Mesodermal cell (in vitro differentiated cells): Measurements from ENCODE around the gene TSTD2.

ENCODE experiments used
- H3K27ac ChIP-seq: 2 replicates; pipeline ENCODE4 v1.7.0; 2013; ENCODE audit warnings: mild to moderate bottlenecking, low read depth, low read length, moderate library complexity; ENCODE audit not compliant: severe bottlenecking
- H3K36me3 ChIP-seq: 2 replicates; pipeline ENCODE4 v1.7.1; 2013; ENCODE audit warnings: mild to moderate bottlenecking, low read length, moderate library complexity; ENCODE audit not compliant: control insufficient read depth, insufficient read depth
- H3K4me1 ChIP-seq: one replicate; pipeline ENCODE4 v1.7.1; 2013; ENCODE audit warnings: mild to moderate bottlenecking, low read length; ENCODE audit not compliant: insufficient read depth, control insufficient read depth, poor library complexity, severe bottlenecking
- H3K4me3 ChIP-seq: 2 replicates; pipeline ENCODE4 v1.7.0; 2013; ENCODE audit warnings: low read length, control low read depth, mild to moderate bottlenecking; ENCODE audit not compliant: insufficient read depth, poor library complexity, severe bottlenecking; ENCODE audit errors: extremely low read depth
- H3K9me3 ChIP-seq: 2 replicates; pipeline ENCODE4 v1.7.1; 2013; ENCODE audit warnings: mild to moderate bottlenecking, low read length, moderate library complexity; ENCODE audit not compliant: control insufficient read depth
- WGBS, 2 experiments: methylation state at CpG; one replicate each; pipeline ENCODE4 v1.1.5; 2013; ENCODE audit warnings: missing lambda C conversion rate in 2 of 2; ENCODE audit not compliant: insufficient coverage in 2 of 2; 5-methylcytosine and 5-hydroxymethylcytosine counted together

The TSTD2 gene

DNA sequence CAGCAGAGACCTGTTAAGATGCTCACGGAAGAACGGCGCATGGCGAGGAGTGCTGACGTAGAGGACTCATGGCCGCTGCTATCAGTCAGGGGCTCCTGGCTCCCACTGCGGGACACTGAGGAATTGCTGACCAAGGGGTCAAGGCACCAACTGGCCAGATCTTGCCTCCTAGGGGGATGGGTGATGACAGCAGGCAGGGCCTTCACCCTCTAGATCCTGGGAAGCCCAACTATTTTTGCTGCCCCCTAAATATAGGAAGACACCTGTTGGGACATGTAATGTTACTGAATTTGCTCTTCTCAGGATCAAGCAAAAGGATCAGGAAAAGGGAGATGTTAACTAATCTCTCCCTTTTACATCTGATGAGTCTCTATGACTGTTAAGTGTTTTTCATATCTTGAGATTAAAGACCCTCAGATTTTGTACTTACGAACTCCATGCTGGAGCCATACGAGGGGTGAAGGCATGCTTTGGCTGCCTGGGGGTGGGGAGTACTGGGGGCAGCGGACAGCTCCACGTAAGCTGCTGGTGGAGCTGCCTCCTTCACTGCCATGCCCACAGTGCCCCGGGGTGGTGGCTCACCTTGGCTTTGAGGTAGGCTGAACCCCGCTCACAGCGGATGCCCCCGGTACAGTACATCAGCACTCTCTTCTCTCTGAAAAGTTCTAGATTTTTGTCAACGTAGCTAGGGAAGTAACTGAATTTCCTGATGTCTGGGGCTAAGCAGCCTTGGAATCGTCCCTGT lies 28.1 kb downstream of the TSTD2 start:
- H3K36me3 ChIP-seq: peaks cover 82% of the 10 kb centered on the region
- no peak overlapping the region for H3K4me3 ChIP-seq
- H3K4me1 ChIP-seq: no peaks in the 10 kb centered on the region
- no peaks in the 10 kb centered on the region for H3K9me3 ChIP-seq
- WGBS, 2 experiments: 96 to 99% methylated on average over 15 to 17 of the region's 17 CpGs
- H3K27ac ChIP-seq: no peak overlapping the region

DNA sequence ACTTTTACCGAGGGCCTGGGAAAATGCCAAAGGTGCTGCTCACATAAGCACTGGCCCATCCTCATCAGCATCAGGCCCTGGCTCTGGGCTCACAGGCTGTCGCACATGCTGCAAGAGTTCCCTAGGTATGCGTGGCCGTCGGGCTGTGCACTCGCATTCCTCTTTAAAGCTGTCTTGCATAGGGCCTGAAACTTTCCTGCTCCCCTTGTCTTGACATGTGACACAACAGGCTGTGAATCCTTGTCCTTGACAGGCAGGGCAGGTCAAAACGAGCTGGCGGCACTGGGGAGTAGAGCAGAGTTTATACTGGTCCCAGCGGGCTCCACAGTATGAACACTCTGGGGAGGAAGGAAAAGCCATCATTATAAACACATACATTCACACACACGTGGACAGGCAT lies 30.7 kb downstream of the TSTD2 start:
- H3K9me3 ChIP-seq: no peaks in the 10 kb centered on the region
- no peak overlapping the region for H3K27ac ChIP-seq
- WGBS, 2 experiments: 90 to 98% methylated on average over 5 to 7 of the region's 10 CpGs
- H3K36me3 ChIP-seq: peaks cover 70% of the 10 kb centered on the region
- no peaks in the 10 kb centered on the region for H3K4me1 ChIP-seq
- H3K4me3 ChIP-seq: no peak overlapping the region

DNA sequence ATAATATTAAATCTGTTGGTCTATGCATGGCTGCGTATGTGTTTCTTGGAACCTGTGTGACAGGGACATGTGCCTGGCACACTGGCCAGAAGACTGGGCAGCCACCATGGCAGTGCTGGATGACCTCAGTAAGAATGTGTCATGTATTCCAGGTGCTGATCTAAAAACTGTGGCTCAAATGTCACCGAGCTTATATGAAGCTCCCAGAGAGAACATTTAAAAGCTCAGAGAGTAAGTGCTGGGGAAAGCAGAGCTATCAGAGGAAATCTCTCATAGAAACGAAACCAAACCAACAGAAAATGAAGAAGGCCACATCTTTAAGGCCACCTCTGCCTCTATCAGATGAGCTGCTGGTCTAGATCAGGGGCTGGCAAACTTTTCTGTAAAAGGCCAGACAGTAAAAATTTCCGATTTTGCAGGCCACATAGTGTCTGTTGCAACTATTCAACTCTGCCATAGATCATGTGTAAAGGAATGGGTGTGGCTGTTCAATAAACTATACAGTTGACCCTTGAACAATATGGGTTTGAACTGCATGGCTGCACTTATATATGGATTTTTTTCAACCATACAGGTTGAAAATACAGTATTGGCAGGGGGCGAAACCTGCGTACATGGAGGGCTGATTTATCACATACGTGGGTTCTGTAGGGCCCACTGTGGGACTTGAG lies 31.8 kb downstream of the TSTD2 start:
- H3K9me3 ChIP-seq: no peaks in the 10 kb centered on the region
- H3K27ac ChIP-seq: no peak overlapping the region
- no peak overlapping the region for H3K4me3 ChIP-seq
- 94 to 98% methylated on average over 6 to 7 of the region's 7 CpGs for WGBS, 2 experiments
- H3K36me3 ChIP-seq: peaks cover 60% of the 10 kb centered on the region
- H3K4me1 ChIP-seq: no peaks in the 10 kb centered on the region

DNA sequence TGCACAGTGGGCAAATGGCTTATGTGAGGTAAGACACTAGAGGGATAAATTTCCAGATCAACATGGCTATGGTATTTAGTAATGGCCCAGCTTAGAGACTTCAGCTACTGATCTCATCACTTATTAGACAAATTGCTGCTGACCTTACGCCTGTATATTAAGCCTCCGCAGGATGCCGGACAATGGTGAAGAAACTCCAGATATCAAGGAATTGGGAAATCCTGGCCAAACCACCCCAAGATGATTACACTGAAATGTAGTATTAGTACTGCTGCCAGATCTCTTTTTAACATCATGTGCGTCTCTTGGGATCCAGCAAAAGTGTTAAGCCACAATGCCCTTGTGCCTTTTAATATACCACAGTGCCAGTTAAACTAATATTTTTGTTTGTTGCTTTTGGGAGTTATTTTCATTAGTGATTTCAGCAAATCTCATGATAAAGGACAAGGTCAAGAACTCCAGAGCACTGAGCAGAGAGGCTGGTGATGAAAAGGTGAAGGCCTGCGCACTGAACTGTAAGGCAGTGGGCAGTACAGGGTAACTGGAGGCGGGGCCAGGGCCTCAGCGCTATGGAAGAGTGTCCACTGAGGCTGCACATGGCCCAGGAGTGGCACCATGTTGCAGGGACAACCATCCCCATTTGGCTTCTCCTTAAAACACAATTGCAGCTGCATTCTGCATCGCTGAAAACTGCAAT lies 32.5 kb downstream of the TSTD2 start:
- Histone ChIP-seq H3K4me1 (no peaks in the 10 kb centered on the region), H3K4me3 (no peak overlapping the region), H3K9me3 (no peaks in the 10 kb centered on the region), H3K36me3 (peaks cover 54% of the 10 kb centered on the region), H3K27ac (no peak overlapping the region)
- WGBS, 2 experiments: 93 to 100% methylated on average over 2 to 7 of the region's 8 CpGs

DNA sequence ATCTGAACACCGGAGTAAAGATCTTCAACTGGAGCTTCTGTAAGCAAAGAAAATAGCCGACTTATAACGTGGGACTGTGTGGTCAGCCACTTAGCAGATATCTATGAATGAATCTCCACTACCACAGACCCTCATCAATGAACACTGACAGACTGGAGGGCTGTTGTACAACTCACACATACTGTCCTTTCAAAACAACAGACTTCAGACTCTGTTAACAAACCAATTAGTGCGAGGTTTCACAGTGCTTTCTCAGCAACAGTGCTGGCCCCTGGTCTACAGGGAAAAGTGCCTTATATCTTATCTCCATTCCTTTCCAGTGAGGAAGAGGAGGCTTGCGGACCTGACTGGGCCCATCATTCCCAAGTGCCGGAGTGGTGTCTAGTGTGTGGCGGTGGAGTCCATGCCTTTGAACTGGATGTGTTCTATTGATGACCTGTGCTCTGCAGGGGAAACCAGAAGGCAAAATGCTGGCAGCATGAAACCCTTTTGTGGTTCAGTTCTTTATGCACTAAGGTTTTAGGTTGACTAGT lies 33.8 kb downstream of the TSTD2 start:
- Histone ChIP-seq H3K9me3 (no peaks in the 10 kb centered on the region), H3K36me3 (peaks cover 41% of the 10 kb centered on the region), H3K4me1 (no peaks in the 10 kb centered on the region), H3K27ac (no peak overlapping the region), H3K4me3 (no peak overlapping the region)
- 85 to 91% methylated on average over 5 to 7 of the region's 7 CpGs for WGBS, 2 experiments

DNA sequence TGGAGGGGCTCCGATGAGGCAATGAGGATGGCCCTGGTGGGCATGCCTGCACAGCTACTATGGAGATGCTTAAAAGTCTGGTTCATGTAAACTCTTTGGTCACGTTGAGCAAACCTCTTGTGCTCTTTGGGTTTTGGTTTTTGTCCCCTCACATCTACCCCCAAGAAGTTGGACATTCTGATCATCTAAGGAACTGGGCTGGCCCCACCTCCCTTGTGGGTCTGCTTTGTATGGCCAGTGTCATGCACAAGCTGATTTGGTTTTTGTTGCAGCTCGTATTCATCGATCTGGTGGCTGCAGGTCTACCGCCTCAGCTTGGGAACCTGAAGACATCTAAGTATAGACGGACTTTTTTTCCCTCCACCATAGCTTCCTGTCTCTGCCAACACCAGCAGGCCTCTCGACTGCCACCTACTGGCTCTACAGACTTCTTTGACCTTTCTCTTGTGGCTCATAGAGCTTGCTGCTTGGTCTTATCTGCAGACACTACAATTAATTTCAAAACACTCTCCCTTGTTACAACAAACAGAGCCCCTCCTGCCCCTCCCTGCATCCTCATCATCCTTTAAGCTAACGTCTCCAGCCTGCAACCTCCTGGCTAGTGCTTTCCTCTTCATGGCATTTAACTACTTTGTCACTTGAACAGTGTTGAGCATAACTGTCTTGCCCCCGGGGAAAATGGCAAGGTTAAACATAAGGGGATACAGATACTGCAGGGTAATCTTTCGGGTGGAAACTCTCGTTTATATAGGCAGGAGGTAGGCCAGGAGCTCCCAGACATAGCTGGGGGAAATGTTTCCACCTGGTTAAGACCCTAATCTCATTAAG lies 34.5 kb downstream of the TSTD2 start:
- WGBS, 2 experiments: 47 to 51% methylated on average over 8 to 9 of the region's 11 CpGs
- peak overlapping the region; percentile 39 for H3K27ac ChIP-seq

DNA sequence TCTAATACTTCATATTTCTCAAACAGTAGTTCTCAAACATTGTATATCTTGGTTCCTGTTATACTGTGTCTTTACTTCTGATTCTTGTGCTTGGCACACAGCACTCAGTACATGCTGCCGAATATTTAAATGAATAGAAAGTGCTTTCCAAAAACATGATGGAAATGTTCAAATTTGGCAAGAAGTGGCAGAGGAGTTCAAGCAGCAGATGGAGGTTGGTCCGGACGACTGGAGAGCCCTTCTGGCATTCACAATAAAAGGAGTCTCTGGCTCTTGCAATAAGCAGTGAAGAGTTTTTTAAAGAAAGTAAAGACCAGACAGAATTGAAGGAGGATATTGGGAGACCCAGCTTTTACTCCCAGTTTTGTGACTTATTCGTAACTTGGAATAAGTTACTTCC lies 36.3 kb downstream of the TSTD2 start:
- Histone ChIP-seq H3K9me3 (no peaks in the 10 kb centered on the region), H3K36me3 (peaks cover 18% of the 10 kb centered on the region)

More for the DNA sequence above, 34.5 kb downstream of the TSTD2 start:
- H3K9me3 ChIP-seq: no peaks in the 10 kb centered on the region
- H3K4me3 ChIP-seq: no peak overlapping the region
- H3K36me3 ChIP-seq: peaks cover 36% of the 10 kb centered on the region
- H3K4me1 ChIP-seq: no peaks in the 10 kb centered on the region

DNA sequence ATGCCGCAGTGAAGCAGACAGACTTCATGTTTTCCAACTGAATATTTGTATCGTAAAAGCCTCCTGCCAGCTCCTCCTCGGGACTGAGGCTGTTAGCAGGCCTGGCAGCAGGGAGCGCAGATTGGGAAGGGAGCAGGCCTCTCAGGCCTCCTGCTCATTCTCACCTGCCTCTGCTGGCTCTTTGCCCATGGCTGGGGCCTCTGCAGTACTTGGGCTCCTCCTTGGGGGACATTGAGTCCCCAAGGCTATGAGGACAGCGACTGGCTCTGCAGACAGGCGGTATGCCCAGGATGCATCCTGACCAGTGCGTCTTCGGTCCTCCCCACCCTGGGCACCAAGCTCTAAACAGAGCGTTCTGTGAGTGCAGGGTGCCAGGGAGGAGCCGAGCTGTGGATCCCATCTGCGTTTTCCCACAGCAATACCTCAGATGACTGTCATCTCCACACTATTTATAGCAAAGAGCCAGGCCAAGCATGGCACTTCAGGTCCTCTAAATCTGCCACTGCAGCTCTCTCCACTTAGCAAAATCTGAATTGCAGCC lies 38.7 kb downstream of the TSTD2 start:
- Histone ChIP-seq H3K36me3 (no peaks in the 10 kb centered on the region), H3K9me3 (no peaks in the 10 kb centered on the region), H3K4me3 (no peak overlapping the region), H3K4me1 (no peaks in the 10 kb centered on the region), H3K27ac (no peak overlapping the region)
- 86 to 92% methylated on average over 11 of the region's 11 CpGs for WGBS, 2 experiments

More for the DNA sequence above, 36.3 kb downstream of the TSTD2 start:
- H3K27ac ChIP-seq: no peak overlapping the region
- no peak overlapping the region for H3K4me3 ChIP-seq
- no peaks in the 10 kb centered on the region for H3K4me1 ChIP-seq
- 88 to 100% methylated on average over 1 to 3 of the region's 4 CpGs for WGBS, 2 experiments

DNA sequence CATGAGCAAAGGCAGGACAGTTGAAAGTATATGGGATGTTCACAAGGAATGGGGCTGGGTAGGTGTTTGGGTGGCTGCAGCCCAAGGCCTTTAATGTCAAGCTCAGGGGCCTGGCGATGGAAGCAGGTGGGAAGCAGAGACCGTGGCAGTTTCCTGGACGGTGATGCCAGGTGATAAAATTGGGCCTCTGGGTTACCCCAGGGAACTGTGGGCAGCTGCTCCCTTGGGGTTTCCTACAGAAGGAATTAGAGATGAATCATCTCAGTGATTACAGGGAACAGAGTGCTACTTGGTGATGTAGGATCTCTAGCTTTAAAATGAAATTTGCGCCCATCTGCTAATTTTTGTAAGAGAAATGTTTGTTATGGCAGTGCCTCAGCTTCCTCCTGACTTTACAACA lies 39.2 kb downstream of the TSTD2 start:
- 90 to 94% methylated on average over 3 to 4 of the region's 4 CpGs for WGBS, 2 experiments
- no peaks in the 10 kb centered on the region for H3K36me3 ChIP-seq
- no peaks in the 10 kb centered on the region for H3K9me3 ChIP-seq
- no peak overlapping the region for H3K4me3 ChIP-seq
- H3K27ac ChIP-seq: no peak overlapping the region
- no peaks in the 10 kb centered on the region for H3K4me1 ChIP-seq

DNA sequence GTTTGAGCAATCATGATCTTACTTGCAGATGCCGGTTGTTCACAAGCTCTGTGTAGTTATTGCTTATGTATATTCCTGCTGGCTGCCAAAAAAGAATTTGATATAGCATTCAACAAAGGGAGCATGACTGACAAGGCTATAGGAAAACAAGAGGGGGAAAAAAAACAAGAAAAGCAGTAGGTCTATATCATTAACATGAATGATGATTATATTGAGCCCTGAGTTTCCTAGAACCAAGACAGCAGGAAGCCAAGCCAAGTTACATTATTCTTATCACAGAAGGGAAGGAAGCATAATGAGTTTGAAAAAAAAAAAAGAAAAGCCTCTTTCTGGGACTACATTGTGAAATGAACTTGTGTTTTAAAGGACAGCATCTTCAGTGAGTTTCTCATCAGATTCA lies 41.0 kb downstream of the TSTD2 start:
- Histone ChIP-seq H3K4me3 (no peak overlapping the region), H3K4me1 (no peaks in the 10 kb centered on the region), H3K9me3 (no peaks in the 10 kb centered on the region), H3K27ac (no peak overlapping the region), H3K36me3 (no peaks in the 10 kb centered on the region)
- WGBS, 2 experiments: 100% methylated on average over 1 of the region's 1 CpG; no CpG with 5 or more reads in 1 of the 2 experiments
